Epidermal melanocyte (primary cell): ENCODE measurements around the gene CDH4.
"Not testable (repeated sequence)": the region's sequence is repeated elsewhere in the genome, so short reads cannot be mapped to it uniquely, and the experiment has no call there.

Experiments
- DNase-seq: peaks from one replicate; pipeline ENCODE4 v3.0.0; 2011; ENCODE audit warnings: low spot score; ENCODE audit not compliant: insufficient read length

CDH4 gene

GRCh38 chr20:61966492-61967244 lies 714.6 kb downstream of the CDH4 start:
- DNase-seq, result no peak

GRCh38 chr20:61967300-61967699 lies 715.2 kb downstream of the CDH4 start:
- DNase-seq, result no peak

GRCh38 chr20:61968036-61968810 lies 716.2 kb downstream of the CDH4 start:
- DNase-seq, result no peak

GRCh38 chr20:61968932-61969331 lies 716.9 kb downstream of the CDH4 start:
- no peak for DNase-seq

- DNase-seq, result no peak
These were observed 717.7 kb downstream of the CDH4 start for GRCh38 chr20:61969806-61970205.

GRCh38 chr20:61970357-61970756 lies 718.3 kb downstream of the CDH4 start:
- no peak for DNase-seq

GRCh38 chr20:61971595-61971994 lies 719.5 kb downstream of the CDH4 start:
- not testable (repeated sequence) for DNase-seq

- DNase-seq, result no peak
These were observed 720.8 kb downstream of the CDH4 start for GRCh38 chr20:61972636-61973508.

GRCh38 chr20:61973515-61974356 lies 721.7 kb downstream of the CDH4 start:
- no peak for DNase-seq

- no peak for DNase-seq
These were observed 722.2 kb downstream of the CDH4 start for GRCh38 chr20:61974357-61974665.

- no peak for DNase-seq
These were observed 723.5 kb downstream of the CDH4 start for GRCh38 chr20:61975407-61976129.

- no peak for DNase-seq
These were observed 724.2 kb downstream of the CDH4 start for GRCh38 chr20:61976263-61976643.

GRCh38 chr20:61976644-61977418 lies 724.8 kb downstream of the CDH4 start:
- no peak for DNase-seq

- DNase-seq, result no peak
These were observed 725.3 kb downstream of the CDH4 start for GRCh38 chr20:61977419-61977786.

GRCh38 chr20:61978491-61978890 lies 726.4 kb downstream of the CDH4 start:
- DNase-seq, result no peak

- no peak for DNase-seq
These were observed 727.0 kb downstream of the CDH4 start for GRCh38 chr20:61979090-61979489.

- DNase-seq, result no peak
These were observed 727.9 kb downstream of the CDH4 start for GRCh38 chr20:61979701-61980635.
